Transverse colon (tissue), 4 donors: ENCODE data around the gene PPP4R2.

Experiments
- EP300 ChIP-seq: sonication (generic); formaldehyde crosslinking; IDR thresholded peaks from one replicate; pipeline ENCODE4 v1.6.1; 2017; ENCODE audit warnings: antibody characterized with exemption, low read depth
- POLR2A ChIP-seq: fragments of 450-650 bp; IDR thresholded peaks from one replicate; pipeline ENCODE4 v1.6.1; 2016; ENCODE audit warnings: antibody characterized with exemption, mild to moderate bottlenecking, moderate library complexity
- POLR2AphosphoS5 ChIP-seq, 3 donors: sonication (generic); formaldehyde crosslinking; IDR thresholded peaks; one replicate each; pipeline ENCODE4 v1.6.1; 2016; ENCODE audit warnings: antibody characterized with exemption in 3 of 3
- TF ChIP-seq, protein P1 (sequence below), 5 experiments: fragments of 200-600 bp in 3 of 5; fragments of 450-650 bp in 2 of 5; sonication (generic) in 3 of 5; IDR thresholded peaks; 1 replicate in 2 of 5; 2 replicates in 3 of 5; pipeline ENCODE4 v1.5.1; 2016 to 2017; ENCODE audit warnings: antibody characterized with exemption in 5 of 5, inconsistent platforms in 3 of 5, mild to moderate bottlenecking in 2 of 5, moderate library complexity in 1 of 5

DNA sequence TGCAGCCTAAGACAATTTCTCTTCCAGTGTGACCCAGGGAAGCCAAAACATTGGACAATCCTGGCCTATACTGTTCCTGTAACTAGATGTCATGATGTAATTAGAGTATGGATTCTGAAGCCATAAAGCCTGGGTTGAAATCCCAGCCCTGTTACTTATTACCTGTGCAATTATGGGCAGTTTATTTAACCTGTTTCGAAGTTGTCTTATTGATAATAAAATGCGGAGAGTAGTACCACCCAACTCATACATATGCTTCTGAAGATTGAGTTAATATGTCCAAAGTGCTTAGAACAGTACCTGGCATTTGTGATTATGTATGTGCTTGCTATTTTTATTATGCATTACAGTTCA lies 30.1 kb downstream of the PPP4R2 start:
- TF ChIP-seq, protein P1, sequence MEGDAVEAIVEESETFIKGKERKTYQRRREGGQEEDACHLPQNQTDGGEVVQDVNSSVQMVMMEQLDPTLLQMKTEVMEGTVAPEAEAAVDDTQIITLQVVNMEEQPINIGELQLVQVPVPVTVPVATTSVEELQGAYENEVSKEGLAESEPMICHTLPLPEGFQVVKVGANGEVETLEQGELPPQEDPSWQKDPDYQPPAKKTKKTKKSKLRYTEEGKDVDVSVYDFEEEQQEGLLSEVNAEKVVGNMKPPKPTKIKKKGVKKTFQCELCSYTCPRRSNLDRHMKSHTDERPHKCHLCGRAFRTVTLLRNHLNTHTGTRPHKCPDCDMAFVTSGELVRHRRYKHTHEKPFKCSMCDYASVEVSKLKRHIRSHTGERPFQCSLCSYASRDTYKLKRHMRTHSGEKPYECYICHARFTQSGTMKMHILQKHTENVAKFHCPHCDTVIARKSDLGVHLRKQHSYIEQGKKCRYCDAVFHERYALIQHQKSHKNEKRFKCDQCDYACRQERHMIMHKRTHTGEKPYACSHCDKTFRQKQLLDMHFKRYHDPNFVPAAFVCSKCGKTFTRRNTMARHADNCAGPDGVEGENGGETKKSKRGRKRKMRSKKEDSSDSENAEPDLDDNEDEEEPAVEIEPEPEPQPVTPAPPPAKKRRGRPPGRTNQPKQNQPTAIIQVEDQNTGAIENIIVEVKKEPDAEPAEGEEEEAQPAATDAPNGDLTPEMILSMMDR (IDR thresholded peaks at IDR 0.05), result no peak
- no peak for TF ChIP-seq POLR2A
- no peak for TF ChIP-seq EP300
- no peak for TF ChIP-seq POLR2AphosphoS5 (IDR thresholded peaks at IDR 0.05)
